IPS-18c (cell line): ENCODE data around the gene C4A.
"Not testable (repeated sequence)": the region's sequence is repeated elsewhere in the genome, so short reads cannot be mapped to it uniquely, and the experiment has no call there.

ENCODE experiments used
- H3K4me3 ChIP-seq: 2 replicates; pipeline ENCODE4 v1.7.0; 2013; ENCODE audit warnings: low read depth, mild to moderate bottlenecking, low read length, moderate library complexity; ENCODE audit not compliant: insufficient read depth
- H3K9me3 ChIP-seq: one replicate; pipeline ENCODE4 v1.6.1; 2013; ENCODE audit warnings: mild to moderate bottlenecking, low read length, moderate library complexity; ENCODE audit not compliant: control insufficient read depth, insufficient read depth

C4A gene

GRCh38 chr6:31981744-31982143 is at the start of gene C4A:
Gene C4A (plus strand): TSS chr6:31982057. CDS start chr6:31982108, 51 bp downstream.
- not testable (repeated sequence) for H3K9me3 ChIP-seq, H3K4me3 ChIP-seq

- H3K9me3 ChIP-seq, H3K4me3 ChIP-seq: not testable (repeated sequence)
Measured at GRCh38 chr6:31932137-31932536, 49.7 kb upstream of the C4A start.

- H3K4me3 ChIP-seq = no peak overlapping the region
- no peaks in the 10 kb centered on the region for H3K9me3 ChIP-seq
Measured at GRCh38 chr6:31933537-31933936, 48.3 kb upstream of the C4A start.

GRCh38 chr6:31935021-31935420 is 46.8 kb upstream of the C4A start:
- Histone ChIP-seq H3K4me3 (no peak overlapping the region), H3K9me3 (no peaks in the 10 kb centered on the region)

- Histone ChIP-seq H3K4me3 (no peak overlapping the region), H3K9me3 (no peaks in the 10 kb centered on the region)
Measured at GRCh38 chr6:31935823-31936222, 46.0 kb upstream of the C4A start.

GRCh38 chr6:31940256-31940664 is 41.6 kb upstream of the C4A start:
- H3K4me3 ChIP-seq = no peak overlapping the region

GRCh38 chr6:31943742-31944141 is 38.1 kb upstream of the C4A start:
- Histone ChIP-seq H3K9me3 (no peaks in the 10 kb centered on the region), H3K4me3 (no peak overlapping the region)

More at GRCh38 chr6:31940256-31940664, 41.6 kb upstream of the C4A start:
- H3K9me3 ChIP-seq = no peaks in the 10 kb centered on the region

GRCh38 chr6:31945154-31945506 is 36.7 kb upstream of the C4A start:
- H3K4me3 ChIP-seq = no peak overlapping the region

GRCh38 chr6:31945507-31946369 is 36.1 kb upstream of the C4A start, which contains the start of gene CFB:
Gene CFB (plus strand): TSS chr6:31946095. CDS start chr6:31946222, 127 bp downstream.
- Histone ChIP-seq H3K4me3 (no peak within 1 kb of the TSS), H3K9me3 (no peaks in the 10 kb centered on the region)

More at GRCh38 chr6:31945154-31945506, 36.7 kb upstream of the C4A start:
- no peaks in the 10 kb centered on the region for H3K9me3 ChIP-seq

- Histone ChIP-seq H3K4me3 (no peak overlapping the region), H3K9me3 (no peaks in the 10 kb centered on the region)
Measured at GRCh38 chr6:31946370-31946885, 35.4 kb upstream of the C4A start.

GRCh38 chr6:31947070-31947675 is 34.7 kb upstream of the C4A start:
- no peaks in the 10 kb centered on the region for H3K9me3 ChIP-seq
- no peak overlapping the region for H3K4me3 ChIP-seq

- Histone ChIP-seq H3K4me3 (no peak overlapping the region), H3K9me3 (no peaks in the 10 kb centered on the region)
Measured at GRCh38 chr6:31947864-31948263, 34.0 kb upstream of the C4A start.

- Histone ChIP-seq H3K4me3 (no peak overlapping the region), H3K9me3 (no peaks in the 10 kb centered on the region)
Measured at GRCh38 chr6:31948306-31948705, 33.6 kb upstream of the C4A start.

- no peak overlapping the region for H3K4me3 ChIP-seq
- no peaks in the 10 kb centered on the region for H3K9me3 ChIP-seq
Measured at GRCh38 chr6:31948753-31949413, 33.0 kb upstream of the C4A start.

- Histone ChIP-seq H3K9me3 (no peaks in the 10 kb centered on the region), H3K4me3 (no peak overlapping the region)
Measured at GRCh38 chr6:31949926-31950548, 31.8 kb upstream of the C4A start.

GRCh38 chr6:31952140-31952805 is 29.6 kb upstream of the C4A start:
- Histone ChIP-seq H3K9me3 (no peaks in the 10 kb centered on the region), H3K4me3 (no peak overlapping the region)

- Histone ChIP-seq H3K9me3 (no peaks in the 10 kb centered on the region), H3K4me3 (no peak overlapping the region)
Measured at GRCh38 chr6:31952890-31953289, 29.0 kb upstream of the C4A start.
